Measurements from ENCODE around the gene KIF5C.

Gene KIF5C

GRCh38 chr2:148928395-148928794, 53.4 kb downstream of the KIF5C start:
- TF ChIP-seq CTCF (IDR thresholded peaks at IDR 0.05; ENCODE audit: insufficient read depth, low read depth, low read length, missing control alignments), result no peak
- no peak overlapping the region for H3K4me3 ChIP-seq (ENCODE audit: low read depth, low read length)
- DNase-seq (ENCODE audit: low read depth), result no peak

DNA sequence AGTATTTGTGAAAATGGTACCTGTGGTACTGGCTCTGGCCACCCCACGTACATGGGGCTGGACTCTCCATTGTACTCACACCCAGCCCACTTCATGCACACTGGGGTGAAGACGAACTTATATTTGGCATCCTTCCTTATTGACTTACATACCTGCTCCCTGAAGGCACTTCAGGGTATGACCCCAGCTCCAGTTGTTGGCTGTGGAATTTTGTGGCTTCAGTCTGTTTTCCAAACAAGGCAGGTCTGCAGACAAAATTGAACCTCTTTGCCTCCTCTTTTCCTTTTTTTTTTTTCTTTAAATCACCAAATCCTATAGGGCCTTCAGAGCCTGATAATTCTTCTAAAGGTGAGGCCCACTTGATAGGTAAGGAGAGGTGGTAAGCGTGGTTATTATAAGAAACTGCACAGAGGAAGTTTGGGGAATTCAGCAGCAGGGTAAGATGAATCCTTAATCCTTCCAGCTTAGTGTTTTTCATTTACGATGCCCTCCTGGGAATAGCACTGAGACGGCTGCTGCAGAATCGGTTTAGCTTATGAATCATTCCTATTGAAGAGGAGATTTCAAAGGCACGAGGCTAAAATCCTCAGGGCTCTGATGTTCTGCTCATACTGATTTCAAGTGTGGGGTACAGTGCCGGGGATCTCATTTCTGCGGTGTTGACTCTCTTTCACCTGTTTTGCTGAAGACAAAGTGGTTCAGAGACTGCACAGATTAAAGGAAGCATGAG, 55.2 kb downstream of the KIF5C start:
- no peak for TF ChIP-seq CTCF (IDR thresholded peaks at IDR 0.05; ENCODE audit: insufficient read depth, low read depth, low read length, missing control alignments)
- no peak overlapping the region for H3K4me3 ChIP-seq (ENCODE audit: low read depth, low read length)
- no peak for DNase-seq (ENCODE audit: low read depth)

- no peak for DNase-seq (ENCODE audit: low read depth)
- H3K4me3 ChIP-seq (ENCODE audit: low read depth, low read length), result no peak overlapping the region
- TF ChIP-seq CTCF (IDR thresholded peaks at IDR 0.05; ENCODE audit: insufficient read depth, low read depth, low read length, missing control alignments), result no peak
Measured at GRCh38 chr2:148932536-148932935, 57.5 kb downstream of the KIF5C start.

GRCh38 chr2:148933456-148933855, 58.4 kb downstream of the KIF5C start:
- no peak overlapping the region for H3K4me3 ChIP-seq (ENCODE audit: low read depth, low read length)
- no peak for TF ChIP-seq CTCF (IDR thresholded peaks at IDR 0.05; ENCODE audit: insufficient read depth, low read depth, low read length, missing control alignments)
- DNase-seq (ENCODE audit: low read depth), result no peak

- H3K4me3 ChIP-seq (ENCODE audit: low read depth, low read length), result no peak overlapping the region
- TF ChIP-seq CTCF (IDR thresholded peaks at IDR 0.05; ENCODE audit: insufficient read depth, low read depth, low read length, missing control alignments), result no peak
- DNase-seq (ENCODE audit: low read depth), result no peak
Measured at GRCh38 chr2:148935791-148936190, 60.8 kb downstream of the KIF5C start.

DNA sequence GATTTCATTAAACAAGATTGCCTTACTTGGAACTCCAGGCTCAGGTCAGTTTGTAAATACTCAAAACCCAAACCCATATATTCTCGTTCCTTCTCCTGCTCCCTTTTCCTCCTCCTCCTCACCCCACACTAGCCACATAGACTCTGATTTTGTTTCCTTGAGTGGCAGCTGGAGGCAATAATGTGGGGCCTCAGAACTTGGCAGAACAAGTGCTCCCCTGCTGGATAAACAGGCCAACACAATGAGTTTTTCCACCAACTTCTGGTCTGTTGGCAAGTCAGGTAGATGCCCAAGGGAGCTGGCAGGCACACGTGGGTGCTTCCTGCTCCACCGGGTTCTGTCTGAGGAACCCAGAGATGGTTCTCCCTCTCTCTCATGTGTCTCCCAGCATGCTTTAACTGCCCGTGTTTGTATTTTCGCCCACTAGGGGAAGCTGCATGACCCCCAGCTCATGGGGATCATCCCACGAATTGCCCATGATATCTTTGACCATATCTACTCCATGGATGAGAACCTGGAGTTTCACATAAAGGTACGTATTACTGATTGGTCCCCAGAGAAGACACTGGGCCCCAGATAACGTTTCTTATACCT, 61.9 kb downstream of the KIF5C start:
- no peak overlapping the region for H3K4me3 ChIP-seq (ENCODE audit: low read depth, low read length)
- TF ChIP-seq CTCF (IDR thresholded peaks at IDR 0.05; ENCODE audit: insufficient read depth, low read depth, low read length, missing control alignments), result no peak
- DNase-seq (ENCODE audit: low read depth), result peak; percentile 9

DNA sequence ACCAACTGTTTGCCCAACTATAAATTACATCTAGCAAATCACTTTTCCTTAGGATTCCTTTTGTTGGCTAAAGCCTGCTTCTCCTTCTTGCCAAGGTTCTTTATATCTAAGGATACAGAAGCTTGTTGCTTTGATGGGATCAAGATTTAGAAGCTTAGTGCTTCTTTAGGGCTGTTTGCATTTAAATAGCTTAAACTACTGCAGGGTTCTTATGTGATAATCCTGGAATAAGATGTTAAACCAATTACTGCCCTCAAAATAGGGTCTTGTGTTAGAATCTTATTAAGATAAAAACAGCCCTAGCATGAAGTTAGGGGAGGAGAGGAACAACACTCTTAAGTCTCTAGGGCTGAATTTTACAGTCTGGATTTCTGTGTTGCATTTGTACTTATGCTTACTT, 64.2 kb downstream of the KIF5C start:
- no peak for TF ChIP-seq CTCF (IDR thresholded peaks at IDR 0.05; ENCODE audit: insufficient read depth, low read depth, low read length, missing control alignments)
- no peak overlapping the region for H3K4me3 ChIP-seq (ENCODE audit: low read depth, low read length)
- no peak for DNase-seq (ENCODE audit: low read depth)
